Right ventricle myocardium superior (tissue), 1 donor: ENCODE data around the gene ITPR1. TPM values are rescaled to one million over a fixed set of nuclear protein-coding genes. Genes with fewer than 3 reads are reported as not detected.

Experiments used
- ATAC-seq: fragments of 200-7000 bp; cut with Tn5 transposase; one replicate; pipeline ENCODE4 v1.9.1; 2020; ENCODE audit warnings: mild to moderate bottlenecking; ENCODE audit not compliant: poor library complexity
- DNase-seq: peaks from one replicate; pipeline ENCODE4 v3.0.0-alpha.2; 2020
- intact Hi-C: fragments of 100-400 bp; cut with DNase I; formaldehyde crosslinking; loops from one replicate; pipeline ENCODE4 v1.11.2; 2022
- total RNA-seq: library from RNA; stranded (reverse); fragmentation: NEBNext Ultra II Directional; extraction: Animal tissue kit (Norgen Biotek cat#: 25700); gene quantifications from one replicate; pipeline ENCODE4 v1.2.1, GENCODE V29; 2021
- donor health status: DM: no; HTN: yes; CAD: no; lungs with severe emphysema.

ITPR1 gene
- total RNA-seq, 1 donor from 2014 or later = 17.1 TPM

DNA sequence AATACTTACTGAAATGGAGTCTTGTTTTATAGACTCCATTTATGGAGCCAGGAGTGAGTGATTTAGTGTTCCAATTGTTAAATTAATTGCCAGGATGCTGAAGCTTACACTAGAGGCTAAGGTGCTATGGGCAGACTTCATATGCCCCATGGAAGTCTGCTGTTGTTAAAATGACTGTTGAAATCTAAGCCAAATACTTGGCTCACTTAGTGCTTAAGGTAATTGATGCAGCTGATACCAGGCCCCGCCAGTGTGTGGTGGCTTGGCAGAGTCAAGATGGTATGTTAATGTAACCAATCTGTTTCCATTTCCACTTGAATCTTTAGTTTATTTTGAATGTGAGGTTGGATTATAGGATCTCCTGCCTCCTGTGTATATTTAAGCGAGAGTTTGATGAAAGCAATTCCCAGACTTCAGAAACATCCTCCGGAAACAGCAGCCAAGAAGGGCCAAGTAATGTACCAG lies 187.1 kb downstream of the ITPR1 start:
- ATAC-seq = no peak
- DNase-seq = no peak
- intact Hi-C loops = no loop called here

GRCh38 chr3:4680871-4681300 lies 187.7 kb downstream of the ITPR1 start:
- intact Hi-C loops = no loop called here
- DNase-seq (no peak), ATAC-seq (no peak)

GRCh38 chr3:4681301-4681700 lies 188.2 kb downstream of the ITPR1 start:
- ATAC-seq (no peak), DNase-seq (no peak)
- intact Hi-C loops = no loop called here

DNA sequence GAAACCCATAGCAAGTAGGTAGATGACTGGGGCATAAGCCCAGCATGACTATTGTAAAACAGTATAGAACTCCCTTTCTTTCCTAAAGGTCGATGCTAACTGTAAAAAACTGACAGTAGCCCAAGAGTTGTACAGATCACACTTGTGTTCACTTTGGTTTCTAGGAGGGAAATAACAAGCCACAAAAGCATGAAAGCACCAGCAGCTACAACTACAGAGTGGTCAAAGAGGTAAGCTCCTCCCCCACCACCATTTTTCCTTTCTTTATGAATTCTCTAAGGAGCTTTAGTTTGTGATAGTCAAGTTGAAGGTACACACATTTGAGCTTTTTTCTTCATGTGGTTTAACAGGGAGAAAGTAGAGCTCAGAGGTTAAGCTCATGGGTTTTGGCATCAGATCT lies 191.0 kb downstream of the ITPR1 start:
- intact Hi-C loops = no loop called here
- ATAC-seq (no peak), DNase-seq (no peak)

DNA sequence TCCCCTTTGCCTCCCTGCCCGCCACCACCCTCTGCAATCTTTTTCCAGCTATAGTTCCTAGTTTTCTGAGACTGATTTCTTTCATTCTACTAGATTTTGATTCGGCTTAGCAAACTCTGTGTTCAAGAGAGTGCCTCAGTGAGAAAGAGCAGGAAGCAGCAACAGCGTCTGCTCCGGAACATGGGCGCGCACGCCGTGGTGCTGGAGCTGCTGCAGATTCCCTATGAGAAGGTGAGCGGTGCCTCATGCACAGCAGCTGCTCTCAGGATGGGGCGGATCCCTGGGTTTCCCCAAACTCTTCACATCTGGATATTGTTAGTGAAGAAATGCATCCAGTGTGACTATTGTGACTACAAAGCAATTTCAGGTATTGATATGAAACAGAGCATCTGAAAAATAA lies 191.8 kb downstream of the ITPR1 start:
- ATAC-seq (no peak), DNase-seq (no peak)
- intact Hi-C loops = no loop called here

DNA sequence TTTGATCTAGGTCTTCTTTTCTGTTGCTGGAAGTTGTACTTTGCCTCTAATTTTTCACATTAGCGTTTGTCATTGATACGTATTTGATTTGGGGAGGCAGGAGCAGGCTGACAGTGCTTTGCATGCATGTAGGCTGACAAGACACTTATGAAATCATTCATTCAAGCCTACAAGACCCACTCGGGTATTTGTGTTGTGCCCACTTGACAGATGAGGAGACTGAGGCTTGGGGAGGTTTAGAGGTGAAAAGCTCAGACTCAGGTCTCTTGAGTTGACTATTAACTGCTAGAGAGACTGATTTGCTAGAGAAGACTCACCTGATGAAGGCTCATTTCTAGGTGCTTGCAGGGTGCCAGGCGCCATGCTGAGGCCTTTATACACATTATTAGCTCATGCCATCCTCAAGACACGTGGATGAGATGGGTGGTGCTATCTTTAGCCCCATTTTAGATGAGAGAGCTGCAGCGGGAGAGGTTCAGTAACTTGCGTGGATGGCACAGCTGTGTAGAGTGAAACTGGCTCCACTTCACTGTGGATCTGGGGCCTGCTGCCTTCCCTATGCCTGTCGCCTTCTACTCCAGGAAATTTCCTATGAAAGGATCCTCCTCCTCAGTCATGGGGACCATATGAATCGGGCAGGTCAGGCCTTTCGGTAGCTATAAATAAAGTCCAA lies 192.7 kb downstream of the ITPR1 start:
- intact Hi-C loops = no loop called here
- ATAC-seq (no peak), DNase-seq (no peak)

DNA sequence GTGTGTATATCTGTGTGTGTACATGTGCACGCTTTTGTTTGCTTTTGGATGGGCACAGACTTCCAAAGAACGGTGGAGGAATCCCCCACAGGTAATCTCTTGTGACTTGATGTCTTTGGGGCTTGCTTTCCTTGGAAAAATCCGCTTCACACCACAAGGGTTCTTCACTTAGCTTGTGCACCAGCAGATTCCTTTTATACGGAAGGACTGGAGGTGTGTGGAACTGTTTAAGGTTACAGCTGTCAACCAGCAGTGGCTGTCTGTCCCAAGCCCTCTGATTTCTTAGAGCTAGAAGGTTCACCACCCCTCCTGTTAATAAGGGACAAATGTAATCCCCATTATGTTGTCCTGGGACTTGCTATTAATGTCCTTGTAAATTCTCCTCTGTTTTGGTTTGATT lies 193.5 kb downstream of the ITPR1 start:
- ATAC-seq = no peak
- intact Hi-C loops = no loop called here
- no peak for DNase-seq

DNA sequence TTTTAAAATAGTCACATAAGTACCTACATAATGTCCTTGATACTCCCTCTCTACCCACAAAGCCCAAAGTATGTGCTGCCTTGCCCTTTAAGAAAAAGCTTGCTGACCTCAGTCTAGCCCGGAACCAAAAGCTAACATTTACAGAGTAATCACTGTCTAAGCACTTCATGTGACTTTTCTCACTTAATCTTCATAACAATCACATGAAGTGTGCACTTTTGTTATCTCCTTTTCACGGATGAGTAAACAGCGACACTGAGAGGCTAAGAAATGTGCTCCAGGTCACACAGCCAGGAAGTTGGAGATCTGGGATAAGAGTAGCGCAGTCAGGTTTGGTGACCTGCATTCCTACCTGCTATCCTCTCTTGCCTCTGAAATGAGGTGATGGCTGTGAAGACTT lies 194.0 kb downstream of the ITPR1 start:
- no peak for ATAC-seq
- intact Hi-C loops = no loop called here
- DNase-seq = no peak

GRCh38 chr3:4687596-4687995 lies 194.4 kb downstream of the ITPR1 start:
- ATAC-seq = no peak

DNA sequence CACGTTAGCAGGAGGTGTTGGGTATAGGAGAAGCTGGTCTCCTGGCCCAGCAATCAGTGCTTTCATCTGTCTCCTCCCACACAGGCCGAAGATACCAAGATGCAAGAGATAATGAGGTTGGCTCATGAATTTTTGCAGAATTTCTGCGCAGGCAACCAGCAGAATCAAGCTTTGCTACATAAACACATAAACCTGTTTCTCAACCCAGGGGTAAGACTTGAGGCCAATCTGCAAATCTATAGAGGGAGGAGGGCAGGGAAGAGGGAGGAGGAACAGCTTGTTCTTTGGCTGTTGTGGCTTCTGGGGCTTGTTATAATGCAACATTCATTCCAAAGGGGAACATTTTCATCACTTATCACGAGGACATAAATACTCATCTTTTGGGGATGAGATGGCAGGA lies 195.3 kb downstream of the ITPR1 start:
- ATAC-seq (no peak), DNase-seq (no peak)
- intact Hi-C loops = no loop called here

More at GRCh38 chr3:4687596-4687995, 194.4 kb downstream of the ITPR1 start:
- DNase-seq = no peak
- intact Hi-C loops = no loop called here

GRCh38 chr3:4689021-4689420 lies 195.9 kb downstream of the ITPR1 start:
- intact Hi-C loops = no loop called here
- DNase-seq (no peak), ATAC-seq (no peak)

DNA sequence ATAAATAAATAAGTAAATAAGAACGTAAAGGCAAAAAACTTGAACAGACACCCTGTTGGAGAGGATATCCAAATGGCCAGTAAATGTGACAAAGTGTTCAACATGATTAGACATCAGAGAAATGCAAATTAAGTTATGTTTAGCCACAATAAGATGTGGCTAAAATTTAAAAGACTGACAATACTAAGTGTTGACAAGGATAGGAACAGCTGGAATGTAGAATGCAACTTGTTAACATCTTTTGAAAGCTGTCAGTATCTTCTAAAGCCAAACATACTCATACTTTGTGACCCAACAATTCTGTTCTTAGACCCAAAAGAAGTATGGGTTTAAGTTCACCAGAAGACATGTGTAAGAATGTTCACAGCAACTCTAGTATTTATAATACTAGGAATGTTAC lies 197.1 kb downstream of the ITPR1 start:
- DNase-seq (no peak), ATAC-seq (no peak)
- intact Hi-C loops = no loop called here

DNA sequence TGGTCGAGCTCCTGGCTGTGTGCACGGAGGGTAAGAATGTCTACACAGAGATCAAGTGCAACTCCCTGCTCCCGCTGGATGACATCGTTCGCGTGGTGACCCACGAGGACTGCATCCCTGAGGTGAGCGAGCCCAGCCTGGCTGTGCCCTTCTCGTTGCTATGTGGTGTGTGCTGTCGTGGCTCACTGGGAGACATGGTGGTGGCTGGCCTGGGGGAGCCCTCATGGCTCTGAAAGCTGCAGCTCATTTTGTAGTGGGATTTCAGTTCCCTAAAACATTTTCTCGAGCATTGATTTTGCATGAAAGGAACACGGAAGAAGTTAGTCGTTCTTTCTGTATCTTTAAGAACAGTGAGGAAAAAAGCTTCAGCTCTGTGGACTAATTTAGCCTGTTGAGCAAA lies 200.5 kb downstream of the ITPR1 start:
- ATAC-seq (no peak), DNase-seq (no peak)
- intact Hi-C loops = no loop called here

- no peak for ATAC-seq
- DNase-seq = no peak
- intact Hi-C loops = no loop called here
Observed at GRCh38 chr3:4695846-4696245, 202.7 kb downstream of the ITPR1 start.

DNA sequence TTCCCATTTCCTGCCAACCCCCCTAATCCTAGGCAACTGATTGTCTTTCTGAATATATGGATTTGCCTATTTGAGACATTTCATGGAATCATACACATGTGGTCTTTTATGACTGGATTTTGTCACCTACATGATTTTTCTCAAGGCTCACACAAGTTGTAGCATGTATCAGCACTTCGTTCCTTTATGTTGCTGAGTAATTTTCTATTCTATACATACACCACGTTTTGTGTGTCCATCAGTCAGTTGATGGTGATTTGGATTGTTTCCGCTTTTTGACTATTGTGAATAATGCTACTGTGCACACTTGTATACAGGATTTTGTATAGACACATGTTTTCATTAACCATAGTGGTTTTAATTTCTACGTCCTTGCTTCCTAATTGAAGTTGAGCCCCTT lies 203.1 kb downstream of the ITPR1 start:
- no peak for ATAC-seq
- intact Hi-C loops = no loop called here
- DNase-seq = no peak

DNA sequence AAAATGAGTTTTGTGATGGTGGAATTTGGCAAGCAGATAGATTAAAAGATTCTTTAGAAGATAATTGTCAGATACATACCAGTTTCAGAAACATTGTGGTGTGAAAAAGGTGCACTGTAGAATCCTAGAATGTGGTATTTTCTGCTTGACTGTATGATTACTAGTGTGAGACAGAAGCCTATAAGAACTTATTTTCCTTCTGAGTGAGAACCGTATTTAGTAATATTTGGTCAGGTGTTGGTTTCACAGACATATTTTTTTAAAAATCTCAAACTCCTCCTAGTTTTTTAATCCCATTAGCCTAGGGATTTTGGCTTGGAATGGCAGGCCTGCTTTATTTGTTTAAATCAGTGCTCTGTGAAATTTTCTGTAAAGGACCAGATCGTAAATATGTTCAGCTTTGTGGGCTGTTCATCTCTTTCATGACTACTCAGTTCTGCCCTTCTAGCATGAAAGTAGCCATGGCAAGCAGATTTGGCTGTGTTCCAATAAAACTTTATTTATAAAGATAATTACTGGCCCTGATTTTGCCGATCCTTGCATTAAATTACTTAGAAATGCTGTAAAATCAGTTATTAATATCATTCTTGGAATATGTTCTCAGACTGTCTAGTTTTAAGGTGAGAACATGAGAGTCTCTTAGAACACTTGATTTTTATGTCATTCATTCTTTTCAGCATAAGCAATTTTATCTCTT lies 205.1 kb downstream of the ITPR1 start:
- no peak for DNase-seq
- intact Hi-C loops = no loop called here
- no peak for ATAC-seq

GRCh38 chr3:4703054-4703480 lies 209.9 kb downstream of the ITPR1 start:
- intact Hi-C loops = no loop called here
- DNase-seq (no peak), ATAC-seq (peak; percentile 75)

DNA sequence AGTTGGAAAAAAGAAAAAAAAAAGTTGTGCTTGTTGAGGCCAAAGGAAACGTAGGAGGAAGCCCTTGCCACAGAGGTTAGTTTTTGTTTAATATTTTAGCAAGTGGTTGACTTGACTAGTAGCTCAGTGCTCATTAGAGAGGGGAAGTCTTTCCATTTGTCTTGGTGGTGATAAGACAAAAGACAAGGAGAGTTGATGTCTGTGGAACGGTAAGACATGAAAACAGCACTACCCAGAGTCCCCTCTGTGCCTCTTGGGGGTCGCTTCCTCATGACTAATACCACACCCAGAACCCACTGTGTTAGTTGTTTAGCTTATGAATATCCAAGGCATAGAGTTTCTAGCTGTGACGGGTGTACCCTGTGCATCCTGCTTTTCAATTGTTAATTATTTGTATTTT lies 211.4 kb downstream of the ITPR1 start:
- DNase-seq (no peak), ATAC-seq (no peak)
- intact Hi-C loops = no loop called here

GRCh38 chr3:4707324-4707723 lies 214.2 kb downstream of the ITPR1 start:
- DNase-seq = no peak
- intact Hi-C loops = no loop called here
- ATAC-seq = no peak

- intact Hi-C loops = no loop called here
- no peak for DNase-seq
- no peak for ATAC-seq
Observed at GRCh38 chr3:4708230-4708629, 215.1 kb downstream of the ITPR1 start.

DNA sequence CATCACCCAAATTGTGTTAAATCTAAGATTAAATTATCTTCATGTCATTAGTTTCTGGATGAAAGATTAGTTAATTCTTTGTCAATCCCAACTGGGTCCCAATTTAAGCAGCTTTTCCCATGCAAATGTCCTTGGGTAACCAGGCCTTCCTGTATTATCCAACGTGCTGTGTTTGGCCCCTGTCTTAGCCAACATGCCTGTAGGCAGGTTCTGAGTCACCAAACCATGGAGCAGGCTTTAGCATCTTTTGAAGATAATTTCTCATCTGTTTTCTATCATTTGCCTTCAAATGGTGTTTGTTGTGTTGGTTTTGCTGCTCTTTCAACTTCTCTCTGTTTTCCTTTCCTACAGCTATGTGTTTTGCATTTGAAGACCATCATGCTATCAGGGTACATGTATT lies 216.2 kb downstream of the ITPR1 start:
- intact Hi-C loops = no loop called here
- ATAC-seq (no peak), DNase-seq (no peak)
